Fibroblast of peridontal ligament (primary cell): Measurements from ENCODE around the gene FGR.

ENCODE experiments used
- DNase-seq: peaks from one replicate; pipeline ENCODE4 v3.0.0-alpha.2; 2010; ENCODE audit errors: extremely low read depth

The FGR gene

GRCh38 chr1:27615346-27616192 is 19.4 kb downstream of the FGR start:
- no peak for DNase-seq

GRCh38 chr1:27614625-27615344 is 20.2 kb downstream of the FGR start:
- DNase-seq = no peak

GRCh38 chr1:27614043-27614624 is 20.9 kb downstream of the FGR start:
- no peak for DNase-seq

- no peak for DNase-seq
Observed at GRCh38 chr1:27612718-27613117, 22.3 kb downstream of the FGR start.

GRCh38 chr1:27611450-27611849 is 23.5 kb downstream of the FGR start:
- DNase-seq = no peak

GRCh38 chr1:27609618-27610240 is 25.3 kb downstream of the FGR start:
- no peak for DNase-seq

- DNase-seq = no peak
Observed at GRCh38 chr1:27609210-27609555, 25.8 kb downstream of the FGR start.

GRCh38 chr1:27607239-27607804 is 27.7 kb downstream of the FGR start:
- DNase-seq = no peak

- DNase-seq = no peak
Observed at GRCh38 chr1:27606708-27607238, 28.2 kb downstream of the FGR start.

- DNase-seq = peak; percentile 66
Observed at GRCh38 chr1:27605796-27606707, 28.9 kb downstream of the FGR start.

GRCh38 chr1:27605300-27605766 is 29.7 kb downstream of the FGR start:
- DNase-seq = no peak

- DNase-seq = no peak
Observed at GRCh38 chr1:27604579-27605299, 30.2 kb downstream of the FGR start.

GRCh38 chr1:27603681-27604578 is 31.1 kb downstream of the FGR start, which contains the start of gene AHDC1:
AHDC1 (minus strand) TSS chr1:27604144; CDS start chr1:27552115, 52,029 bp downstream.
- DNase-seq = peak; percentile 78

GRCh38 chr1:27603309-27603680 is 31.7 kb downstream of the FGR start:
- DNase-seq = no peak

- DNase-seq = no peak
Observed at GRCh38 chr1:27602462-27603308, 32.3 kb downstream of the FGR start.

GRCh38 chr1:27601771-27602461 is 33.1 kb downstream of the FGR start:
- DNase-seq = no peak

- DNase-seq = no peak
Observed at GRCh38 chr1:27601321-27601770, 33.6 kb downstream of the FGR start.
